Trophoblast cell (in vitro differentiated cells and primary cell): ENCODE data around the gene POLR1D.

Source experiments
- DNase-seq, 2 donors: peaks; one replicate each; pipeline ENCODE4 v3.0.0-alpha.2; 2016
- H2AFZ ChIP-seq: 2 replicates; pipeline ENCODE4 v1.6.1; 2013; ENCODE audit warnings: low read length, moderate library complexity, mild to moderate bottlenecking; ENCODE audit not compliant: insufficient read depth, poor library complexity
- H2AK5ac ChIP-seq: 2 replicates; pipeline ENCODE4 v1.6.1; 2013; ENCODE audit warnings: mild to moderate bottlenecking, low read length
- H2BK120ac ChIP-seq: 2 replicates; pipeline ENCODE4 v1.6.1; 2013; ENCODE audit warnings: low read length, mild to moderate bottlenecking, moderate library complexity; ENCODE audit not compliant: insufficient read depth, poor library complexity
- H2BK12ac ChIP-seq: 2 replicates; pipeline ENCODE4 v1.6.1; 2013; ENCODE audit warnings: mild to moderate bottlenecking, low read length, moderate library complexity
- H2BK5ac ChIP-seq: 2 replicates; pipeline ENCODE4 v1.6.1; 2013; ENCODE audit warnings: low read length, low read depth, moderate library complexity, mild to moderate bottlenecking; ENCODE audit not compliant: poor library complexity
- H3K14ac ChIP-seq: 2 replicates; pipeline ENCODE4 v1.6.1; 2013; ENCODE audit warnings: mild to moderate bottlenecking, low read length
- H3K18ac ChIP-seq: 2 replicates; pipeline ENCODE4 v1.6.1; 2013; ENCODE audit warnings: mild to moderate bottlenecking, low read length
- H3K23ac ChIP-seq: 2 replicates; pipeline ENCODE4 v1.6.1; 2013; ENCODE audit warnings: low read length
- H3K27ac ChIP-seq: 2 replicates; pipeline ENCODE4 v1.5.1; 2013; ENCODE audit warnings: low read depth, mild to moderate bottlenecking, inconsistent platforms, low read length, moderate library complexity
- H3K27me3 ChIP-seq: 2 replicates; pipeline ENCODE4 v1.6.1; 2013; ENCODE audit warnings: inconsistent platforms, mild to moderate bottlenecking, low read length, moderate library complexity; ENCODE audit not compliant: insufficient read depth
- H3K36me3 ChIP-seq, 2 experiments: 1 replicate in 1 of 2; 2 replicates in 1 of 2; pipeline ENCODE4 v1.6.1; 2013; ENCODE audit warnings: low read length in 2 of 2, mild to moderate bottlenecking in 2 of 2, moderate library complexity in 1 of 2; ENCODE audit not compliant: insufficient read depth in 2 of 2, control insufficient read depth in 1 of 2
- H3K4ac ChIP-seq: 2 replicates; pipeline ENCODE4 v1.6.1; 2013; ENCODE audit warnings: low read depth, mild to moderate bottlenecking, low read length, moderate library complexity
- H3K4me1 ChIP-seq, 2 experiments: 1 replicate in 1 of 2; 2 replicates in 1 of 2; pipeline ENCODE4 v1.6.1; 2013; ENCODE audit warnings: low read length in 2 of 2, mild to moderate bottlenecking in 2 of 2, moderate library complexity in 1 of 2; ENCODE audit not compliant: insufficient read depth in 2 of 2, control insufficient read depth in 1 of 2
- H3K4me2 ChIP-seq: 2 replicates; pipeline ENCODE4 v1.6.1; 2013; ENCODE audit warnings: inconsistent platforms, mild to moderate bottlenecking, low read length, moderate library complexity
- H3K4me3 ChIP-seq: 2 replicates; pipeline ENCODE4 v1.5.1; 2013; ENCODE audit warnings: mild to moderate bottlenecking, low read depth, low read length, inconsistent platforms
- H3K79me1 ChIP-seq: one replicate; pipeline ENCODE4 v1.6.1; 2013; ENCODE audit warnings: low read length
- H3K79me2 ChIP-seq: 2 replicates; pipeline ENCODE4 v1.6.1; 2013; ENCODE audit warnings: low read length, mild to moderate bottlenecking; ENCODE audit not compliant: control insufficient read depth, insufficient read depth, poor library complexity
- H3K9ac ChIP-seq: 2 replicates; pipeline ENCODE4 v1.6.1; 2013; ENCODE audit warnings: mild to moderate bottlenecking, low read length
- H3K9me3 ChIP-seq: 2 replicates; pipeline ENCODE4 v1.6.1; 2013; ENCODE audit warnings: low read depth, mild to moderate bottlenecking, control low read depth, inconsistent platforms, low read length; ENCODE audit not compliant: insufficient read depth
- H4K12ac ChIP-seq: 2 replicates; pipeline ENCODE4 v1.6.1; 2013; ENCODE audit warnings: low read depth, mild to moderate bottlenecking, low read length, moderate library complexity
- H4K8ac ChIP-seq: 2 replicates; pipeline ENCODE4 v1.6.1; 2013; ENCODE audit warnings: low read depth, mild to moderate bottlenecking, low read length, moderate library complexity
- H4K91ac ChIP-seq: one replicate; pipeline ENCODE4 v1.6.1; 2013; ENCODE audit warnings: low read depth, mild to moderate bottlenecking, low read length, moderate library complexity
- WGBS: extraction: QIAGEN DNeasy Blood & Tissue Kit; methylation state at CpG from one replicate; pipeline ENCODE4 v1.1.7; 2013; ENCODE audit warnings: missing lambda C conversion rate; ENCODE audit not compliant: insufficient read length, insufficient coverage; ENCODE audit errors: extremely low coverage; 5-methylcytosine and 5-hydroxymethylcytosine counted together

POLR1D gene

DNA sequence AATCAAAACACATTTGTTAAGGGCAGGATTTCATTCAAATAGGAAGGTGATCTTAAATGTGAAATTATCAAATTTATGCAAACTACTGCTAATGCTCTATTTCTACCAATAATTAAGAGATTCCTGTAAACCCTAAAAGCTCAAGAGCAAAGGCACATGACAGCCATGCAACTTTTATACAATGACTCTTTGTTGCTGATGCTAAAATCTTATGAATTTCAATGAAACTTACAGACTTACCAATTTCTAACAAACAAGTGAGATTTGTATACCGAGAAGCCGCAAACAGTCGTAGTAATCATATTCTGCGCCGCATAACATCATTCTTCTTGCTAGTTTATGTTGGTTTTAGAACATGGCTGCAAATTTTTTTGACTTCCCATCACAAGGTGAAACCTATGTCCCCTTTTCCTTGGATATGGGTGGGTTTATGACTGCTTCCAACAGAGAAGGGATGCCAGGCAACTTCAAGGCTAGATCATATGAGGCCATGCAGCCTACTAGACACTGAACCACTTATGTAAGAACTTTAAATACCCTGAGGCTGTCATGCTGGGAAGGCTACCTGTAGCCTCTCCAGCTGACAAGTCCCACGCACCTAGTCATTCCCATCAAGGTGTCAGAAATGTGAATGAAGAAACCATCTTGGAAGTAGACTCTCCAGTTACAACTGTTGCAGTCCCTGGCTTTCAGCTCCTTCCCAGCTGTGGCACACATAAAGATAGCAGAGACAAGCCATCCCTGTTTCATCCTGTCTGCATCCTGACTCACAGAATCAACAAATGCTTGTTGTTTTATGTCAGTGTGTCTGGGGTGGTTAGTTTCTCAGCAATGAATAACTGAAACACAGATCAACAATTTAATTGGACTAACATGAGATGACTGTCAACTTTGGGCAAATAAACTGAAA, 43.3 kb upstream of the POLR1D start:
- Histone ChIP-seq H2BK5ac (no peak overlapping the region), H3K9ac (no peak overlapping the region), H3K27me3 (no peaks in the 10 kb centered on the region), H2AK5ac (no peak overlapping the region), H3K79me1 (no peaks in the 10 kb centered on the region), H3K4ac (no peak overlapping the region), H4K91ac (no peak overlapping the region), H3K9me3 (no peaks in the 10 kb centered on the region), H3K36me3 (no peaks in the 10 kb centered on the region), H2AFZ (no peak overlapping the region), H3K14ac (no peak overlapping the region), H2BK12ac (no peak overlapping the region), H4K12ac (no peak overlapping the region), H3K27ac (no peak overlapping the region), H3K4me1 (no peaks in the 10 kb centered on the region), H3K4me3 (no peak overlapping the region), H2BK120ac (no peak overlapping the region), H3K79me2 (no peaks in the 10 kb centered on the region), H3K4me2 (no peak overlapping the region), H3K18ac (no peak overlapping the region), H3K23ac (no peak overlapping the region), H4K8ac (no peak overlapping the region)
- WGBS, result no CpG with 5 or more reads among the region's 6 CpGs
- peak; percentile 49 to 72 for DNase-seq

DNA sequence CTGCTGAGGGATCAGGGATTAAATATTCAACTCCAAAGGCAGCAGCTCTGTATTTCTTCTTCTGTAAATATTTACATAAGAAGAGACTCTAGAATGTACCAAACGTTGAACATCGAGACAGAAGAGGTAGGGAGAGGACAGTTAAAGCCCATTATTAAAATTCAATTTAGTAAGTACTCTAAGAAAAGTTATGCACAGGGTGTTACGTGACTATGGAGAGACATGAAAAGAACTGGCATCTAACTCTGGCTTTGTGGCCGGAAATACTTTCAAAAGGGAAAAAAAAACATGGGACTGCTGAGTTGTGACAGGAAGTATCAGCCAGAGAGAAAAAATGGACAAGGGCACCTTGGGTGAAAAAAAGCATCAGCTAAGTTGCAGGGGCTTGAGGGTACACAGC, 38.0 kb upstream of the POLR1D start:
- Histone ChIP-seq H2BK120ac (no peak overlapping the region), H3K9ac (no peak overlapping the region), H3K27ac (no peak overlapping the region), H3K4me1 (no peaks in the 10 kb centered on the region), H3K36me3 (no peaks in the 10 kb centered on the region), H3K79me1 (no peaks in the 10 kb centered on the region), H3K4me2 (no peak overlapping the region), H2BK12ac (no peak overlapping the region), H3K9me3 (no peaks in the 10 kb centered on the region), H3K14ac (no peak overlapping the region), H2BK5ac (no peak overlapping the region), H4K91ac (no peak overlapping the region), H3K23ac (no peak overlapping the region), H3K4ac (no peak overlapping the region), H3K4me3 (no peak overlapping the region), H3K18ac (no peak overlapping the region), H3K79me2 (no peaks in the 10 kb centered on the region), H2AFZ (no peak overlapping the region), H4K8ac (no peak overlapping the region), H4K12ac (no peak overlapping the region), H3K27me3 (no peaks in the 10 kb centered on the region), H2AK5ac (no peak overlapping the region)
- no peak for DNase-seq
- WGBS, result no CpG with 5 or more reads among the region's 4 CpGs

DNA sequence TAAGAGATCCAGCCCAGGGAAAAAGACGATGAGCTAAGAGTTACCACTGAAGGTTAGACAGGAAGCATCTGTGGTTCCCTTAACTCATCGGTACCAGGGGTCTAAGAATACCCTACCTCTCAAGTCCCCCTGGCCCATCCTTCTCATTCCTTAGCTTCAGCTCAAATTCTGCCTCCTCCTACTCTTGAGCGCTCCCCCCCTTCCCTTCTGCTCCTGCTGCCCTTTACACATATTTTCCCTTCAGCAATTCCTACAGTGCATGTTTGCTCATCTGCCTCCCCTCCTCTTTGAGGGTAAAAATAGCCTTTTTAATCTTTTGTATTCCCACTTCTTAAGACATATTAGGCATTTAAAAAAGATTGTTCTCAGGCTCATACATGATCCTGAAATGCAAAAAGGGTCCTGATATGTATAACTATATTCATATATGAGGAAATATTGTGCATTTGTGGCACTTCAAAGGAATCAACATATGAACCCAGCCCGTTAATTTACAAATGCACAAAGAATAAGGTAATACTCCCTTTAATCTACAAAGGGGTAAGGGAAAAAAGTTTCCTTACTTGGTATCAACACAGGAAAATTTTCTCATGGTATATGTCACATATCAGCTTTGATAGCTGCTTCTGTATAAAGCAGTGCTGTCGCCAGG, 34.5 kb upstream of the POLR1D start:
- Histone ChIP-seq H3K18ac (no peak overlapping the region), H4K12ac (no peak overlapping the region)

DNA sequence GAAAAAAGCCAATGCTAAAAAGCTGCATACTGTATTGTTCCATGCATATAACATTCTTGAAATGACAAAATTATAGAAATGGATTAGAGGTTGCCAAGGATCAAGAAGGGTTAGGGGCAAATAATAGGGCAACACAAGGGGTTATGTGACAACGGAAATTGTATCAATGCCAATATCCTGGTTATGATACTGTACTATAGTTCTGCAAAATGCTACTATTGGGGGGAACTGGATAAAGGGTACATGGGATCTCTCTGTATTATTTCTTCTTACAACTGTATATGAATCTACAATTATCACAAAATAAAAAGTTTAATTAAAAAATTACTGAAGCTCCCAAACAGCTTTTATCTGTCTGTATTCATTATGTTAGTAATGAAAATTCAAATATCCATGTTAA, 33.3 kb upstream of the POLR1D start:
- peaks cover 0 to 2% of the 10 kb centered on the region in 2 experiments for H3K36me3 ChIP-seq
- H4K91ac ChIP-seq, result no peak overlapping the region
- H2AK5ac ChIP-seq, result no peak overlapping the region
- no peak overlapping the region for H3K23ac ChIP-seq
- H4K12ac ChIP-seq, result no peak overlapping the region
- H3K79me2 ChIP-seq, result no peaks in the 10 kb centered on the region
- no peak overlapping the region for H3K27ac ChIP-seq
- no peak overlapping the region for H2BK120ac ChIP-seq
- H3K9me3 ChIP-seq, result no peaks in the 10 kb centered on the region
- DNase-seq, result no peak
- H3K4me2 ChIP-seq, result no peak overlapping the region
- H4K8ac ChIP-seq, result no peak overlapping the region
- no peaks in the 10 kb centered on the region for H3K4me1 ChIP-seq
- no CpG with 5 or more reads among the region's 1 CpG for WGBS
- H3K9ac ChIP-seq, result no peak overlapping the region
- H3K79me1 ChIP-seq, result no peaks in the 10 kb centered on the region
- no peak overlapping the region for H3K4ac ChIP-seq
- no peak overlapping the region for H3K14ac ChIP-seq
- no peak overlapping the region for H3K4me3 ChIP-seq
- no peak overlapping the region for H2BK5ac ChIP-seq
- H2BK12ac ChIP-seq, result no peak overlapping the region
- H2AFZ ChIP-seq, result no peak overlapping the region
- no peak overlapping the region for H3K18ac ChIP-seq
- no peaks in the 10 kb centered on the region for H3K27me3 ChIP-seq

More for the DNA sequence above, 34.5 kb upstream of the POLR1D start:
- Histone ChIP-seq H4K8ac (no peak overlapping the region), H2AFZ (no peak overlapping the region), H3K9me3 (no peaks in the 10 kb centered on the region), H3K4me2 (no peak overlapping the region), H3K4ac (no peak overlapping the region), H3K14ac (no peak overlapping the region), H4K91ac (no peak overlapping the region), H3K36me3 (peaks cover 0 to 2% of the 10 kb centered on the region in 2 experiments), H3K27me3 (no peaks in the 10 kb centered on the region), H3K79me2 (no peaks in the 10 kb centered on the region), H3K23ac (no peak overlapping the region), H2BK12ac (no peak overlapping the region), H2AK5ac (no peak overlapping the region), H3K79me1 (no peaks in the 10 kb centered on the region), H3K9ac (no peak overlapping the region), H3K4me1 (no peaks in the 10 kb centered on the region), H3K27ac (no peak overlapping the region), H2BK5ac (no peak overlapping the region), H3K4me3 (no peak overlapping the region), H2BK120ac (no peak overlapping the region)
- no CpG with 5 or more reads among the region's 5 CpGs for WGBS
- no peak for DNase-seq
